DND-41 (cell line): ENCODE data around the gene PCF11.

Experiments used
- EZH2 ChIP-seq: IDR thresholded peaks from 3 replicates; pipeline ENCODE4 v1.6.1; 2012; ENCODE audit warnings: borderline replicate concordance, low read depth, mild to moderate bottlenecking, moderate library complexity, low read length, inconsistent platforms; ENCODE audit not compliant: severe bottlenecking
- TF ChIP-seq, protein P1 (sequence below): IDR thresholded peaks from 2 replicates; pipeline ENCODE4 v1.5.1; 2012; ENCODE audit warnings: borderline replicate concordance, low read length, moderate library complexity, mild to moderate bottlenecking; ENCODE audit not compliant: poor library complexity, severe bottlenecking; ENCODE audit errors: extremely low read depth

- TF ChIP-seq, protein P1, sequence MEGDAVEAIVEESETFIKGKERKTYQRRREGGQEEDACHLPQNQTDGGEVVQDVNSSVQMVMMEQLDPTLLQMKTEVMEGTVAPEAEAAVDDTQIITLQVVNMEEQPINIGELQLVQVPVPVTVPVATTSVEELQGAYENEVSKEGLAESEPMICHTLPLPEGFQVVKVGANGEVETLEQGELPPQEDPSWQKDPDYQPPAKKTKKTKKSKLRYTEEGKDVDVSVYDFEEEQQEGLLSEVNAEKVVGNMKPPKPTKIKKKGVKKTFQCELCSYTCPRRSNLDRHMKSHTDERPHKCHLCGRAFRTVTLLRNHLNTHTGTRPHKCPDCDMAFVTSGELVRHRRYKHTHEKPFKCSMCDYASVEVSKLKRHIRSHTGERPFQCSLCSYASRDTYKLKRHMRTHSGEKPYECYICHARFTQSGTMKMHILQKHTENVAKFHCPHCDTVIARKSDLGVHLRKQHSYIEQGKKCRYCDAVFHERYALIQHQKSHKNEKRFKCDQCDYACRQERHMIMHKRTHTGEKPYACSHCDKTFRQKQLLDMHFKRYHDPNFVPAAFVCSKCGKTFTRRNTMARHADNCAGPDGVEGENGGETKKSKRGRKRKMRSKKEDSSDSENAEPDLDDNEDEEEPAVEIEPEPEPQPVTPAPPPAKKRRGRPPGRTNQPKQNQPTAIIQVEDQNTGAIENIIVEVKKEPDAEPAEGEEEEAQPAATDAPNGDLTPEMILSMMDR = no peak
- TF ChIP-seq EZH2 = no peak
Observed at GRCh38 chr11:83122050-83122449, 34.9 kb upstream of the PCF11 start.
